ENCODE results near the gene ALOX5AP.

The ALOX5AP gene

GRCh38 chr13:30714629-30715371 is 20.5 kb upstream of the ALOX5AP start:
- peak; percentile 88 for DNase-seq

GRCh38 chr13:30715372-30715756 is 20.0 kb upstream of the ALOX5AP start:
- no peak for DNase-seq

DNA sequence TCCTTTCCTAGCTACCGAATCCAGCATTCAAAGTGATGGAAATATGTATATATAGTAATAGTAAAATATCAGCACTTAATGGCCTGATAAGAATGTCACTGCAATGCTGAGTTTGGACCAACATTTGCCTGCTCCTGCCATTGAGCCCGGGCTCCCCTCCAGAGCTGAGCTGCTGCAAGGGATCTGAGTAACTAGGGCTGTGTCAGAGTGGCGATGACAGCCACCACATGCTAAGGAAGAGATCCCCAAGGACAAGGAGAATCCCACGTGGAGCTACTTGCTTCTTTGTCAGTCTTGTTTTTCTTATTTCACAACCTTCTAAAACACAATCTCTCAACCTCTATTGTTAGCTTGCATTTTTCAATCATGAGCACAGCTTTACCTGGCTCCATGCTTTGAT is 19.5 kb upstream of the ALOX5AP start:
- DNase-seq, result no peak

GRCh38 chr13:30718661-30719524 is 16.4 kb upstream of the ALOX5AP start:
- DNase-seq, result no peak

GRCh38 chr13:30719525-30719914 is 15.8 kb upstream of the ALOX5AP start:
- no peak for DNase-seq

DNA sequence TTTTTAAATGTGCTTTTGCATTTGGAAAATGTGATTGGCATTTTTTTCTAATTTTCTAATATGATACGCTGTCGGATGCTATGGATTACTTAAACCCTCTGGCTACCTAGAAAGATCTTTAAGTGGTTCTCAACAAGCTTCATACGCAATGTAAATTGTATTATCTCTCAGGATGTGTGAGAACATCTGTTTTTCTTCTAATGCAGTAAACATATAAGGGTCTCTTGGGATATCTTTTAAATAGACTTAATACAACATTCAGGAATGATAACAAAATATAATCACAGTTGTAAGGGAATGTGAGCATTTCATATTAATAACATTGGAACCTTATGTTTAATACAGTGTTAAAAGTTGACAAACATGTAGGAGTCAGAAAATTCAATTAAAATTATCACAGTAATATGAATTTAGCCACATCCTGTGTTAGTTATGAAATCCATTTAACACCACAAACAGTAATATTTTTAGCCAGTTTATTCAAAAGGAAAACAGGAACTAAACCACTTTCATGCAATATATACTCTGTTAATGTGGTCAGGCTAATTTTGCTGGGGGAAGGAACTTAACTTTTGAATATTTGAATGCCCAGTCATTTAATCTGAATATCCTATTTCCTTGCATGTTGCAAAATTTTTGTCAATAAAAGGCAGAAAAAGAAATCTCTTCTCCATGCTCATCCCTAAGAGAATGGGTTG is 15.0 kb upstream of the ALOX5AP start:
- DNase-seq, result peak; percentile 86

GRCh38 chr13:30721936-30722335 is 13.4 kb upstream of the ALOX5AP start:
- no peak for DNase-seq

- DNase-seq, result no peak
Observed at GRCh38 chr13:30722361-30722760, 13.0 kb upstream of the ALOX5AP start.

DNA sequence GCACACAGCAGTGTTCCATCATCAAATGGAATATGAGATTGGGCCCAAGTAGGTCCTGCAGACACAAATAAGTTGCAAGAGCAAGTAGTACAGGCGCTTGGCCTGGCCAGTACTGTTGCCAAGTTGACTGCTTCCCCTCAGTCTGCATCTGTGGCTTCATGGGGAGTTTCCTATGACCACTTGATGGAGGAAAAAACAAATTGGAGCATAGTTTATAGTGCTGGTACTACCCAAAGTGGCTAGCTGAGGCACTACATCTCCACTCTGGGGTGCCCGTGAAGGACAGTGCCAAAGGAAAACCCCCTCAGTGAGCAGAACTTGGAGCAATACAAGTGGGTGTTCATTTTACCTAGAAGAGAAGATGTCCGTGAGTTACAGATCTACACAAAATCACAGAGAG is 10.6 kb upstream of the ALOX5AP start:
- DNase-seq, result no peak

DNA sequence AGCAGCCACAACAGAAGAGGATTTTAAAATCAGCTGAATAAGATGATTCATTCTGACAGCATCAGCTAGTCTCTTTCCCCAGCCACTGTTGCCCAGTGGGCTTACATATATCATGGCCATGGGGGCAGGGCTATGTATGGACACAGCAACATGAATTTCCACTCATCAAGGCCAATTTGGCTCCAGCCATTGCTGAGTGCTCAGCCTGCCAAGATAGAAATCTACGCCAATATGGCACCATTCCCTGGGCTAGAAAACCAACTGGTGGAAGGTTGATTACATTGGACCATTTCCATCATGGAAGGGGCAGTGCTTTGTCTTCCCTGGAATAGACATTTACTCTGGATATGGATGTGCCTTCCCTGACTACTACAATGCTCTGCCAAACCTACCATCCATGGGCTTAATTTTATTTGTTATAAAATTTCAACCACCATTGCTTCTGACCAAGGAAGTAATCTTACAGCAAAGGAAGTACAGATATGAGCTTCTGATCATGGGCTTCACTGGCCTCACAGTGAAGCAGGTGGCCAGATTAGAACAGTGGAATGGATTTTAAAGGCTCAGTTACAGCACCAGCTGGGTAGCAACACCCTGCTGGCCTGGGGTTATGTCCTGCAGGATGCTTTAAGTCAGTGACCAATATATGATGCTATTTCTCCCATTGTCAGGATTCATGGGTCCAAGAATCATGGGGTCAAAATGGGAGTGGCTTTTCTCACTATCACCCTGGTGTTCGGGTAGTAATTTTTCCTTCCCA is 9.8 kb upstream of the ALOX5AP start:
- DNase-seq, result no peak

- DNase-seq, result no peak
Observed at GRCh38 chr13:30726192-30726591, 9.2 kb upstream of the ALOX5AP start.

DNA sequence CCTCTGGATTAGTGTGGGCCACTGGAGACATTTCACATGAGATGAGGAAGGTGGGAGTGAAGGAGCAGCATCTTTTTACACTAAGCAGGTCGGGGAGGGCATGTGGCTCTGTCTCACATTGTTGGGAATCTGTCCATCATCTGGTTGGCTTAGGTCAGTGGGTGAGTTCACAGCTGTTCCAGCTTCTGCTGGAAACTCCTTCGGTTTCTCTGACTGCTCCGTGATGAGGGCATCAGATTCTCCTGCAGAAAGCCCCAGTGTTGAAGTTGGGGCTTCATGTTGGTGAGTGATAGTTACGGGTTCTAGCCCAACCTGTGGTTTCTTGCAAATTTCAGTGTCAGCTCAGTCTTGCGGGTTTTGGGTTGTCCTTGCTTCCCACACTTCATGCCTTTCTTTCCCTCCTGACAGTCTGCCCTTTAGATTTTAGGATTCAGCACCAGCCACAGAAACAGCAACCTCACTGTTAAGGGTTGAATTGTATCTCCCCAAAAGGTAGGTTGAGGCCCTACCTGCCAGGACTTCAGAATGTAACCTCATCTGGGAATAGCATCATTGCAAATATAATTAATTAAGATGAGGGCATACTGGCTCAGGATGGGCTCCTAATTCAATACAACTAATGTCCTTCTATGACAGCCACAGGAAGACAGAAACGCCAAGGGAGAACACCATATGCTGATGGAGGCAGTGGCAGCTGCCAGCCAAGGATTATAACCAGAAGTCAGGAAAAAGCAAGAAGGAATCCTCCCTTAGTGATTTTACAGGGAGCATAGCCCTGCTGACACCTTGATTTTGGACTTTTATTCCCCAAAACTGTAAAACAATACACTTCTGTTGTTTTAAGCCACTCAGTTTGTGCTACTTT is 7.6 kb upstream of the ALOX5AP start:
- no peak for DNase-seq

DNA sequence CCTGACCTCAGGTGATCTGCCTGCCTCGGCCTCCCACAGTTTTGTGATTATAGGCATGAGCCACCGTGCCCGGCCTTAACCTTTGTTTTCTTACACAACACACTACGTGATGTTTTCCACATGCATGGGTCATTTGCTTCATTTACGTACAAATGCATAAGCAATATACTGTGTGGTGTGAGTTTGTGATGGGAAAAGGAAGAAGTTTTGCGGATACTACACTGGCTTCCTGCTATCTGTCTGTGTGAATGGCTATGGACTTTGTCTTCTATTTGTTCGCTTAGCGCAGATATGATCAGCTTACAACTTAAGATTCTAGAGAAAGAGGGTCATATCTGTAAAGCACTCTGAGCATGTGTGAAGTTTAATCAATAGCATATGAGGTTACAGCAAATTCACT is 5.5 kb upstream of the ALOX5AP start:
- DNase-seq, result no peak

DNA sequence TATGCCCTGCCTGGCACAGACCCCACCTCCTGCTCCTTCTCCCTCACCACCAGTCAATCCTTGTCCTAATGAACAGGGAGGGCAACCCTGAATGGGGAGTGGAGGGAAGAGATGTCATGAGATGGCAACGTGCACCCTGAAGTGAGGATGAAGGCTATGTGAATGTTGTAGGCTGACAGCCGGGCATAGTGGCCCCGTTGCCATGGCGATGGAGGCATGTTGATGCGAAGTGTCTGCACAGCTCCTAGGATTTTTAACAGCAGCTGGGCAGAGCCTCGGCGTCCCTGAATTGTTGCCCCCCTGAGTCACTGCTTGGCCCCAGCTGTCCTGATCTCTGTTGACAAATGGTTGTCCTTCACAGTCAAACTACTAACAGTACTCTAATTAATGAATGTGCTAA is 4.8 kb upstream of the ALOX5AP start:
- no peak for DNase-seq

GRCh38 chr13:30731361-30732045 is 3.8 kb upstream of the ALOX5AP start:
- no peak for DNase-seq

- no peak for DNase-seq
Observed at GRCh38 chr13:30732046-30732390, 3.3 kb upstream of the ALOX5AP start.

GRCh38 chr13:30734439-30734838 is 904 bp upstream of the ALOX5AP start:
- DNase-seq, result no peak

DNA sequence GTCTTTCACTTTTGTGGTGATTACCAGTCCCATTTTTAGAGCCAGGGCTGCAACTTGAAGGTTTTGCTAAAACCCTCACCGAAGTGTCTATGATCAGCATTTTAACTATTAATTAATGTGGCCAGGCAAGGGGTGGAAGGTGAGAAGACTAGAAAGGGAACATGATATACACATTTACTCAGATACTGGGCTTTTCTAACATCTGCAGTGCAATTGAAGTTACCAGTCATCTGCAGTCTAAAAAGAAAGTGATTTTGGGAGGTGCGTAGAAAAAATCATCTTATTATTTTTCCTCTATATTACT is 481 bp downstream of the ALOX5AP start:
- DNase-seq, result no peak

DNA sequence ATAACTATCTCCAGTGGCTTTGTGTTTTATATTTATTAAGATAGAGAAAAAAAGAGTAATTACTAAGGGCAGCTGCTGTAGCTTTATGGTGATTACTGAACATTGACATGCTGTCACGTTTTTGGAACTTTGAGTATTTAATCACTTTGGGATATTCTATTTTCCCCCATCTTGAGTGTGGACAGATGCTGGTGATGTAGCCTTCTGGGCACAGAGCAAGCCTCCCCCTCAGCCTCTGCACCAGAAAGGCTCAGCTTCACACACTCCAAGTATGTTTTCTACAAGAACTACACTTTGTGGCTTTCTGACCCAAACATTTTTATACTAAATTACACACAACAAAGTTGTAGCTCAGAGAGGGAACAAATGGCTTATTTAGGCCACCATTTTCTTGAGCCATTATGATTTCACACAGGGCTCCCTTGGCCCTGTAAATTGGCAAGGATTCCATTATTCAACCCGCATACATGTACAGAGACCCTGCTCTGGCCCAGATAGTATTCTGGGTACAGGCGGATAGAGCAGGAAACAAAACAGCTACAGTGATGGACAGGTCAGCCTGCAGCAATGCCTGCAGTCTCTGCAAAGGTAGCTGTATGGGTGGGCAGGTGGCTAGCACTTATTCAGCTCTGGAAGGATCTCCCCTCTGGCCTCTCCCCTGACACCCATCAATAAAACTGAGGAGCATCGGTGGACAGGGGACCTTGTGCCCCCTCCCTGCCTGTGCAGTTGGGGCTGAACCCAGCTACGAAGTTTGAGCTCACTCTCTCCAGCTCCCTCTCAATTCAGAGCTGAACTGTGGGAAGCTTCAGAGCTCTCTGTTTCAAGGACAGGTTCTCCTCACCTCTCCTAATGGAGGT is 1.3 kb downstream of the ALOX5AP start:
- no peak for DNase-seq

GRCh38 chr13:30737511-30738337 is 2.4 kb downstream of the ALOX5AP start:
- peak; percentile 98 for DNase-seq
